IPS DF 4.7 (cell line): Measurements from ENCODE around the gene FXYD4.

Experiments
- DNase-seq: peaks from one replicate; pipeline ENCODE4 v3.0.0-alpha.2; 2013; ENCODE audit warnings: low spot score; ENCODE audit errors: extremely low read depth

FXYD4 gene

GRCh38 chr10:43344051-43344450 is 27.4 kb upstream of the FXYD4 start:
- no peak for DNase-seq

GRCh38 chr10:43347997-43348396 is 23.4 kb upstream of the FXYD4 start:
- no peak for DNase-seq

- peak; percentile 74 for DNase-seq
Observed at GRCh38 chr10:43348511-43349312, 22.7 kb upstream of the FXYD4 start.

- no peak for DNase-seq
Observed at GRCh38 chr10:43350156-43350555, 21.3 kb upstream of the FXYD4 start.

- DNase-seq: no peak
Observed at GRCh38 chr10:43350686-43351085, 20.8 kb upstream of the FXYD4 start.

- no peak for DNase-seq
Observed at GRCh38 chr10:43351301-43351700, 20.1 kb upstream of the FXYD4 start.

DNA sequence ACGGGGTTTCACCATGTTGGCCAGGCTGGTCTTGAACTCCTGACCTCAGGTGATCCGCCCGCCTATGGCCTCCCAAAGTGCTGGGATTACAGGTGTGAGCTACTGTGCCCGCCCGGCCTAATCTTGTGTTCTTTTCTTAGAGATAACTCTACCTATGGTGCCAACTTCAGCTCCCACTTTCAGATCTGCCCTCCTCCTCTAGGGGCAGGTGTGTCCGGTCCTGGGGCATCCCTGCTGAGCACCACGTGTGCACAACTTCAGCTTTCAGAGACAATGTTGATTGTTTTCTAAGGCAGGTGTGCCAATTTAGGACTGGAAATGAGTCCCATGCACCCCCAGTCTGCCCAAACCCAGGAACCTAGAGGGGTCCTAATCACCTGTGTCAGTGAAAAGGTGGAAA is 18.5 kb upstream of the FXYD4 start:
- DNase-seq: no peak

GRCh38 chr10:43353495-43354329 is 17.7 kb upstream of the FXYD4 start:
- no peak for DNase-seq

DNA sequence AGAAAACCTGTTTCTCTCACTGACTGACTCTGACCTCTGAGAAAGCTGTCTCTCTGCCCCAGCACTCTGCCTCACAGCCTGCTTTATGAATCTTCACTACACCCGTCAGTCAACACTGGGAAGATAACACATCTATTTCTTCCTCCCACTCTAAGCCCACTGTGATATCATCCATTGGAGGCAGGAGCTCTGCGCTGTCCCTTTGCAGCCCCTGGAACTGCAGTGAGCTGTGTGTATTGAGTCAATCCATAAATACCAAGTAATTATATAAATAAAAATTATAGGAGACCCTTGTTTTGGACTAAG is 17.2 kb upstream of the FXYD4 start:
- DNase-seq: no peak

- no peak for DNase-seq
Observed at GRCh38 chr10:43354879-43355380, 16.5 kb upstream of the FXYD4 start.

DNA sequence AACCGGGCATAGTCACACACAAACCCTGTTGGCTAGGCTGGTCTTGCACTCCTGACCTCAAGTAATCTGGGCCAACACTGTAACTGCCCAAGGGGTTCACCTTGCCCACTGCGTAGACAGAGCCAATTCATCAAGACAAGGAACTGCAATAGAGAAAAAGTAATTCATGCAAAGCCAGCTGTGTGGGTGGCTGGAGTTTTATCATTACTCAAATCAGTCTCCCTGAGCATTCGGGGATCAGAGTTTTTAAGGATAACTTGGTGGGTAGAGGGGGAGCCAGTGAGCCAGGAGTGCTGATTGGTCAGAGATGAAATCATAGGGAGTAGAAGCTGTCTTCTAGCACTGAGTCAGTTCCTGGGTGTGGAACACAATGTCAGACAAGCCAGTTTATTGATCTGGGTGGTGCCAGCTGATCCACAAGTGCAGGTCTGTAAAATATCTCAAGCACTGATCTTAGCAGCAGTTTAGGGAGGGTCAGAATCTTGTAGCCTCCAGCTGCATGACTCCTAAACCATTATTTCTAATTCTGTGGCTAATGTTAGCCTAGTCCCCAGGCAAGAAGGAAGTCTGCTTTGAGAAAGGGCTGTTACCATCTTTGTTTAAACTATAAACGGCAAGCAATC is 15.6 kb upstream of the FXYD4 start:
- DNase-seq: no peak

- DNase-seq: no peak
Observed at GRCh38 chr10:43360086-43360485, 11.3 kb upstream of the FXYD4 start.

GRCh38 chr10:43361547-43362190 is 9.8 kb upstream of the FXYD4 start:
- DNase-seq: no peak

DNA sequence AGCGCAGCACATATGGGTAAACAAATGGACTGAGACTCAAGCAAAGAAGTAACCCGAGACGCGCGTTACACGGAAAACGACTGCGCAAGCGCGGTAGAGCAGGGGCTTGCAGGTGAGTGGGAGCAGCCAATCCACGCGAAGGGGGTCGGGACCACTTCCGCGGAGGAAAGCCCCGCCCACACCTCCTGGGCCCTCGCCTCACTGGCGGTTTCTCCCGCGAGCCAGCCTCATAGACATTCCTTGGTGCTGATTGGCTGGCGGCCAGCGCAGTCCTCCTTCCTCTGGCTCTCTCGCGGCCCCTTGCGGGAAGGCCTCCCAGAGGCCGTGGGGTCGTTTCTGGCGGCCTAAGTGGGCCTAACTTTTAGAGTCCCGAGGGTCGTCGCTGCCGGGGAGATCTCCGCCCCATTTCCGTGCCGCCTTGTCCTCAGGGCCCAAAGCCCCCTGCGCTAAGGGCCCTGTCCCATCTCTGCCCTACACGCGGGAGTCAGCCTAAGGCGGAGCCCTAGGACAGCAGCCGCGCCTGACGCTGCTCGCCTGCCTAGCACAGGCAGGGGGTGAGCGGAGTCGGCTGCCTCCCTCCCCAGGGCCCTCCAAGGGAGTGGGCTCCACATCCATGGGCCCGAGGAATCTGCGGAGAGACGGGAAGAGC is 9.1 kb upstream of the FXYD4 start:
- DNase-seq: peak; percentile 87

GRCh38 chr10:43365001-43365400 is 6.4 kb upstream of the FXYD4 start:
- no peak for DNase-seq

DNA sequence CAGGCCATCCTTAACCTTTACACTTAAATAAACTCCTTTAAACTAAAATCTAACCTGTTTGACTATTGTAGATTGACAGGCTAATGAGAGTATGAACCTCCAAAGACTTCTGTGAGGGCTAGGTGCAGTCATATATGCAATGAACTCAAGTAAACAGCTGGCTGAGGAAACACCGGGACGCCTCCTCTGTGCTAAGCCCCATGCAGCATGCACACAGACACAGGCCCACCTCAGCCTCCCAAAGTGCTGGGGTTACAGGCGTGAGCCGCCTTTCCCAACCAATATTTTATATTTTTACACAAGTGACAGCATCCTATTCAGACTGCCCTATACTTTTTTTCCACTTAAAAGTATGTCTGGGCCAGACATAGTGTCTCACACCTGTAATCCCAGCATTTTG is 1.5 kb upstream of the FXYD4 start:
- DNase-seq: no peak

- no peak for DNase-seq
Observed at GRCh38 chr10:43370671-43371215, 693 bp upstream of the FXYD4 start.

GRCh38 chr10:43372765-43373361 is 1.4 kb downstream of the FXYD4 start:
- DNase-seq: no peak

- DNase-seq: no peak
Observed at GRCh38 chr10:43373461-43373860, 2.0 kb downstream of the FXYD4 start.

DNA sequence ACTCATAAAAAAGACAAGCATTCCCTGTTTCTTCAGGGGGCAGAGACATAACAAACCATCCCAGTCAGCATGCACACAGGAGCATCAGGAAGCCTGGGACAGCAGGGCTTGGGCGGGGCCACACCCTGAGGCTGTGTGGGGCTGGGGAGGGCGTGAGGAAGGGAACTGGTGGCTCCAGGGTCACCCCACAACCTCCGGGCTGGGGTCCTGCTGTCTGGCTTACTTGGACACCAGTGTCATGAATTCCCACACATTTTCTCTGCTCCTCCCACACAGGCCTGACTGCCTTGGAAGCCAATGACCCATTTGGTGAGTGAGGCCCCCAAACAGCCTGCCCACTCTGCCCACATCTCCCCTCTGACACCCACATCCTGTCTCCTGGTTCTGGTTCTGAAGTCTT is 2.8 kb downstream of the FXYD4 start:
- no peak for DNase-seq
